HepG2 (cell line): ENCODE measurements around the gene LSM12. TPM values are rescaled to one million over a fixed set of nuclear protein-coding genes. Genes with fewer than 3 reads are reported as not detected.

ENCODE experiments used
- ATAC-seq: fragments of 200-7000 bp; cut with Tn5 transposase; 3 replicates; pipeline ENCODE4 v1.9.1; 2020; ENCODE audit warnings: mild to moderate bottlenecking, moderate library complexity
- BruUV-seq: library from RNA; stranded (reverse); fragments of 400-500 nt; replicated peaks from 2 replicates; lab custom pipeline; 2021; lab: Mats Ljungman, UMichigan
- CTCF ChIA-PET: fragments of 300-600 bp; formaldehyde crosslinking; extraction: SDS; loops from one replicate; lab custom pipeline; 2021; ENCODE audit warnings: low total read pairs, inconsistent platforms, low intra/inter-chr PET ratio; lab: Yijun Ruan, JAX
- POLR2A ChIA-PET: fragments of 350-600 bp; sonication (Branson Sonifier 250); formaldehyde crosslinking; loops from one replicate; lab custom pipeline; 2020; ENCODE audit warnings: antibody characterized with exemption, inconsistent platforms; lab: Yijun Ruan, JAX
- DNase-seq: peaks from one replicate; pipeline ENCODE4 v3.0.0-alpha.2; 2015; ENCODE audit warnings: low spot score
- FAIRE-seq: peaks from 3 replicates; lab custom pipeline; 2011; peaks lifted over from hg19 to GRCh38; lab: Jason Lieb, UNC
- H2AFZ ChIP-seq: one replicate; pipeline ENCODE4 v1.6.1; 2011; ENCODE audit warnings: low read length, inconsistent platforms
- H3K27ac ChIP-seq: fragments of 300-600 bp; 3 replicates; pipeline ENCODE4 v1.8.0; 2011; ENCODE audit warnings: mixed run types, mild to moderate bottlenecking, mixed read lengths, low read length, inconsistent platforms; ENCODE audit not compliant: insufficient read depth; ENCODE audit errors: extremely low read length
- H3K27me3 ChIP-seq, 2 experiments: fragments of 200-600 bp in 1 of 2; 2 replicates in 1 of 2; 3 replicates in 1 of 2; pipeline versions ENCODE4 v1.6.0 to v1.8.0; 2011; ENCODE audit warnings: low read length in 2 of 2, mild to moderate bottlenecking in 2 of 2, moderate library complexity in 2 of 2, inconsistent platforms in 1 of 2; ENCODE audit not compliant: insufficient read depth in 2 of 2, control insufficient read depth in 1 of 2
- H3K36me3 ChIP-seq, 2 experiments: fragments of 200-600 bp in 1 of 2; replicated peaks in 1 of 2; 2 replicates in 1 of 2; 3 replicates in 1 of 2; pipeline versions ENCODE4 v1.5.1 to v1.8.0; 2011; ENCODE audit warnings: low read length in 2 of 2, inconsistent platforms in 1 of 2; ENCODE audit not compliant: insufficient read depth in 2 of 2, control insufficient read depth in 1 of 2
- H3K4me1 ChIP-seq: 2 replicates; pipeline ENCODE4 v1.5.1; 2012; ENCODE audit warnings: low read length, inconsistent platforms; ENCODE audit not compliant: insufficient read depth
- H3K4me2 ChIP-seq: 2 replicates; pipeline ENCODE4 v1.6.0; 2011; ENCODE audit warnings: low read depth, low read length, inconsistent platforms
- H3K4me3 ChIP-seq, 3 experiments: fragments of 200-600 bp in 1 of 3; sonication (generic), shearing (Covaris generic) in 1 of 3; replicated peaks in 1 of 3; 2 replicates each; pipeline ENCODE4 v1.5.1; 2011 to 2016; ENCODE audit warnings: low read length in 3 of 3, inconsistent platforms in 2 of 3, low read depth in 2 of 3, mild to moderate bottlenecking in 2 of 3, control low read depth in 1 of 3, mixed read lengths in 1 of 3; ENCODE audit not compliant: insufficient read depth in 1 of 3
- H3K79me2 ChIP-seq: one replicate; pipeline ENCODE4 v1.6.1; 2011; ENCODE audit warnings: low read length, inconsistent platforms; ENCODE audit not compliant: insufficient read depth
- H3K9ac ChIP-seq: 2 replicates; pipeline ENCODE4 v1.6.0; 2011; ENCODE audit warnings: mild to moderate bottlenecking, low read depth, low read length, inconsistent platforms; ENCODE audit not compliant: insufficient read depth
- H3K9me3 ChIP-seq: 2 replicates; pipeline ENCODE4 v1.5.1; 2012; ENCODE audit warnings: mild to moderate bottlenecking, low read length
- H4K20me1 ChIP-seq: 2 replicates; pipeline ENCODE4 v1.6.0; 2011; ENCODE audit warnings: inconsistent platforms, mild to moderate bottlenecking, low read length, moderate library complexity; ENCODE audit not compliant: insufficient read depth
- ASH2L ChIP-seq: fragments of 300-600, 200-600 bp; sonication (generic); IDR thresholded peaks from 2 replicates; pipeline ENCODE4 v1.7.0; 2017; ENCODE audit warnings: low read depth, mild to moderate bottlenecking, moderate library complexity, mixed read lengths, low read length; ENCODE audit not compliant: insufficient read length
- CENPX ChIP-seq: sonication (generic); formaldehyde crosslinking; IDR thresholded peaks from 2 replicates; pipeline ENCODE4 v1.9.0; 2021; ENCODE audit warnings: mild to moderate bottlenecking, missing genetic modification reagents, moderate library complexity
- HMGA1 ChIP-seq: sonication (generic); formaldehyde crosslinking; conservative IDR thresholded peaks from 2 replicates; pipeline ENCODE4 v1.4.0; 2020; ENCODE audit warnings: missing genetic modification reagents
- HOXA9 ChIP-seq: sonication (generic); formaldehyde crosslinking; IDR thresholded peaks from 2 replicates; pipeline ENCODE4 v1.8.1; 2022; ENCODE audit warnings: missing genetic modification reagents, mild to moderate bottlenecking, moderate library complexity, borderline replicate concordance
- YEATS2 ChIP-seq: sonication (generic); formaldehyde crosslinking; IDR thresholded peaks from 2 replicates; pipeline ENCODE4 v1.4.0; 2020; ENCODE audit warnings: missing genetic modification reagents, borderline replicate concordance
- ZFX ChIP-seq: sonication (generic); formaldehyde crosslinking; IDR thresholded peaks from 2 replicates; pipeline ENCODE4 v1.4.0; 2020; ENCODE audit warnings: mild to moderate bottlenecking, low read depth, missing genetic modification reagents, moderate library complexity
- ZNF256 ChIP-seq: sonication (generic); formaldehyde crosslinking; conservative IDR thresholded peaks from 2 replicates; pipeline ENCODE4 v1.4.0; 2020; ENCODE audit warnings: missing genetic modification reagents
- ZNF326 ChIP-seq: sonication (generic); formaldehyde crosslinking; IDR thresholded peaks from 2 replicates; pipeline ENCODE4 v1.4.0; 2020; ENCODE audit warnings: missing genetic modification reagents, borderline replicate concordance
- WGBS: methylation state at CpG from one replicate; pipeline ENCODE4 v1.1.6; 2017; ENCODE audit warnings: low lambda C conversion rate; 5-methylcytosine and 5-hydroxymethylcytosine counted together
- in situ Hi-C: cut with HindIII; loops from 2 replicates; pipeline ENCODE4 v1.10.0; 2017; ENCODE audit warnings: low pct_unique_long_range_greater_than_20kb; ENCODE audit not compliant: extremely low pct_ligation_motif_present
- intact Hi-C: fragments of 100-400 bp; cut with micrococcal nuclease; formaldehyde crosslinking; loops from one replicate; pipeline ENCODE4 v1.10.0; 2022; ENCODE audit not compliant: unreplicated experiment
- polyA plus RNA-seq, 8 experiments: library from polyadenylated mRNA; depleted of rRNA in 3 of 8; stranded (reverse) in 7 of 8; unstranded in 1 of 8; fragments of >200 nt; fragmentation: Illumina TruSeq in 4 of 8; extraction: Trizol in 4 of 8; gene quantifications; 2 replicates each; pipeline versions ENCODE4 v1.2.1 to v1.2.3, GENCODE V29; 2011 to 2016; ENCODE audit warnings: low read depth in 4 of 8, missing spikeins in 1 of 8, mixed read lengths in 1 of 8; ENCODE audit not compliant: insufficient read depth in 1 of 8
- total RNA-seq, 5 experiments: library from RNA; depleted of rRNA; stranded (reverse); fragments of >200 nt; fragmentation: Illumina TruSeq; extraction: Trizol; gene quantifications; 2 replicates each; pipeline ENCODE4 v1.2.3, GENCODE V29; 2016; ENCODE audit warnings: low read depth in 1 of 5
- TF ChIP-seq, protein P1 (sequence below): sonication (generic); formaldehyde crosslinking; IDR thresholded peaks from 2 replicates; pipeline ENCODE4 v1.4.0; 2020; ENCODE audit warnings: missing genetic modification reagents
- TF ChIP-seq, protein P2 (sequence below): IDR thresholded peaks from 2 replicates; pipeline ENCODE4 v1.6.1; 2016
- TF ChIP-seq, protein P3 (sequence below): sonication (generic); formaldehyde crosslinking; IDR thresholded peaks from 2 replicates; pipeline ENCODE4 v1.5.0; 2020; ENCODE audit warnings: mild to moderate bottlenecking, missing genetic modification reagents, borderline replicate concordance
- TF ChIP-seq, protein P4 (sequence below): sonication (generic); formaldehyde crosslinking; IDR thresholded peaks from 2 replicates; pipeline ENCODE4 v1.4.0; 2020; ENCODE audit warnings: mild to moderate bottlenecking, missing genetic modification reagents

LSM12 gene
- total and polyA plus RNA-seq, 2 of the 13 experiments (the other 11 are each of a cell fraction or from before 2014, with no cell fraction given): 52.8 to 55.7 TPM

DNA sequence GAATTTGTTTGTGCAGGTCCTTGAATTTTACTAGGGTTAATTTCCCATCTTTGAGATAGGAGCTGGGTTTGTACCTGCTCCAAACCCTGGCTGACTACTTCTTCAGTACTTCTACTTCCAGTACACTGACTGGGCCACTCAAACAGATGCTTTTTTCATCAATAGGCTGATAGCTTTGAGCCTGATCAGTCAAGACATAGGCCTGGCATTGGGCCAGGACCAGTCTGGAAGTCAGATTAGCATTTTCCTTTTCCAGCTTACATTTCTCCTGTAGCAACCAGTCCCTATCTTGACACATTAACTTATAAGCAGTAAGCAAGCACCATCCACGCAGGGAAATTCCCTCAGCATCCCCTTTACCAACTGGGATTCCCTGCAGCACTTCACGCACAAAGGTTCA is 44.2 kb downstream of the LSM12 start:
- FAIRE-seq (no peak), DNase-seq (no peak), ATAC-seq (no peak)
- Histone ChIP-seq H3K36me3 (peaks cover 5 to 11% of the 10 kb centered on the region in 2 experiments; a peak in 3 of 5 replicates), H3K9ac (no peak overlapping the region), H3K4me2 (no peak overlapping the region), H4K20me1 (no peaks in the 10 kb centered on the region), H3K9me3 (no peaks in the 10 kb centered on the region), H3K4me1 (no peaks in the 10 kb centered on the region), H2AFZ (no peak overlapping the region), H3K27ac (no peak overlapping the region), H3K27me3 (no peaks in the 10 kb centered on the region), H3K79me2 (no peaks in the 10 kb centered on the region), H3K4me3 (no peak overlapping the region)
- 100% methylated on average over 2 of the region's 2 CpGs for WGBS
- intact Hi-C loops (no loop called here), in situ Hi-C loops (no loop called here)
- BruUV-seq: no TSS peak
- TF ChIP-seq ZNF256 (CRISPR knock-in tag) (no peak), HOXA9 (no peak), ZFX (CRISPR knock-in tag) (no peak), CENPX (no peak), YEATS2 (CRISPR knock-in tag) (no peak), ZNF326 (CRISPR knock-in tag) (no peak), ASH2L (no peak), HMGA1 (CRISPR knock-in tag) (no peak)
- TF ChIP-seq, protein P1, sequence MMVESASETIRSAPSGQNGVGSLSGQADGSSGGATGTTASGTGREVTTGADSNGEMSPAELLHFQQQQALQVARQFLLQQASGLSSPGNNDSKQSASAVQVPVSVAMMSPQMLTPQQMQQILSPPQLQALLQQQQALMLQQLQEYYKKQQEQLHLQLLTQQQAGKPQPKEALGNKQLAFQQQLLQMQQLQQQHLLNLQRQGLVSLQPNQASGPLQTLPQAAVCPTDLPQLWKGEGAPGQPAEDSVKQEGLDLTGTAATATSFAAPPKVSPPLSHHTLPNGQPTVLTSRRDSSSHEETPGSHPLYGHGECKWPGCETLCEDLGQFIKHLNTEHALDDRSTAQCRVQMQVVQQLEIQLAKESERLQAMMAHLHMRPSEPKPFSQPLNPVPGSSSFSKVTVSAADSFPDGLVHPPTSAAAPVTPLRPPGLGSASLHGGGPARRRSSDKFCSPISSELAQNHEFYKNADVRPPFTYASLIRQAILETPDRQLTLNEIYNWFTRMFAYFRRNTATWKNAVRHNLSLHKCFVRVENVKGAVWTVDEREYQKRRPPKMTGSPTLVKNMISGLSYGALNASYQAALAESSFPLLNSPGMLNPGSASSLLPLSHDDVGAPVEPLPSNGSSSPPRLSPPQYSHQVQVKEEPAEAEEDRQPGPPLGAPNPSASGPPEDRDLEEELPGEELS (CRISPR knock-in tag): no peak
- TF ChIP-seq, protein P2, sequence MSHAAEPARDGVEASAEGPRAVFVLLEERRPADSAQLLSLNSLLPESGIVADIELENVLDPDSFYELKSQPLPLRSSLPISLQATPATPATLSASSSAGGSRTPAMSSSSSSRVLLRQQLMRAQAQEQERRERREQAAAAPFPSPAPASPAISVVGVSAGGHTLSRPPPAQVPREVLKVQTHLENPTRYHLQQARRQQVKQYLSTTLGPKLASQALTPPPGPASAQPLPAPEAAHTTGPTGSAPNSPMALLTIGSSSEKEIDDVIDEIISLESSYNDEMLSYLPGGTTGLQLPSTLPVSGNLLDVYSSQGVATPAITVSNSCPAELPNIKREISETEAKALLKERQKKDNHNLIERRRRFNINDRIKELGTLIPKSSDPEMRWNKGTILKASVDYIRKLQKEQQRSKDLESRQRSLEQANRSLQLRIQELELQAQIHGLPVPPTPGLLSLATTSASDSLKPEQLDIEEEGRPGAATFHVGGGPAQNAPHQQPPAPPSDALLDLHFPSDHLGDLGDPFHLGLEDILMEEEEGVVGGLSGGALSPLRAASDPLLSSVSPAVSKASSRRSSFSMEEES (CRISPR knock-in tag): no peak
- TF ChIP-seq, protein P3, sequence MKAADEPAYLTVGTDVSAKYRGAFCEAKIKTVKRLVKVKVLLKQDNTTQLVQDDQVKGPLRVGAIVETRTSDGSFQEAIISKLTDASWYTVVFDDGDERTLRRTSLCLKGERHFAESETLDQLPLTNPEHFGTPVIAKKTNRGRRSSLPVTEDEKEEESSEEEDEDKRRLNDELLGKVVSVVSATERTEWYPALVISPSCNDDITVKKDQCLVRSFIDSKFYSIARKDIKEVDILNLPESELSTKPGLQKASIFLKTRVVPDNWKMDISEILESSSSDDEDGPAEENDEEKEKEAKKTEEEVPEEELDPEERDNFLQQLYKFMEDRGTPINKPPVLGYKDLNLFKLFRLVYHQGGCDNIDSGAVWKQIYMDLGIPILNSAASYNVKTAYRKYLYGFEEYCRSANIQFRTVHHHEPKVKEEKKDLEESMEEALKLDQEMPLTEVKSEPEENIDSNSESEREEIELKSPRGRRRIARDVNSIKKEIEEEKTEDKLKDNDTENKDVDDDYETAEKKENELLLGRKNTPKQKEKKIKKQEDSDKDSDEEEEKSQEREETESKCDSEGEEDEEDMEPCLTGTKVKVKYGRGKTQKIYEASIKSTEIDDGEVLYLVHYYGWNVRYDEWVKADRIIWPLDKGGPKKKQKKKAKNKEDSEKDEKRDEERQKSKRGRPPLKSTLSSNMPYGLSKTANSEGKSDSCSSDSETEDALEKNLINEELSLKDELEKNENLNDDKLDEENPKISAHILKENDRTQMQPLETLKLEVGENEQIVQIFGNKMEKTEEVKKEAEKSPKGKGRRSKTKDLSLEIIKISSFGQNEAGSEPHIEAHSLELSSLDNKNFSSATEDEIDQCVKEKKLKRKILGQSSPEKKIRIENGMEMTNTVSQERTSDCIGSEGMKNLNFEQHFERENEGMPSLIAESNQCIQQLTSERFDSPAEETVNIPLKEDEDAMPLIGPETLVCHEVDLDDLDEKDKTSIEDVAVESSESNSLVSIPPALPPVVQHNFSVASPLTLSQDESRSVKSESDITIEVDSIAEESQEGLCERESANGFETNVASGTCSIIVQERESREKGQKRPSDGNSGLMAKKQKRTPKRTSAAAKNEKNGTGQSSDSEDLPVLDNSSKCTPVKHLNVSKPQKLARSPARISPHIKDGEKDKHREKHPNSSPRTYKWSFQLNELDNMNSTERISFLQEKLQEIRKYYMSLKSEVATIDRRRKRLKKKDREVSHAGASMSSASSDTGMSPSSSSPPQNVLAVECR (CRISPR knock-in tag): no peak
- TF ChIP-seq, protein P4, sequence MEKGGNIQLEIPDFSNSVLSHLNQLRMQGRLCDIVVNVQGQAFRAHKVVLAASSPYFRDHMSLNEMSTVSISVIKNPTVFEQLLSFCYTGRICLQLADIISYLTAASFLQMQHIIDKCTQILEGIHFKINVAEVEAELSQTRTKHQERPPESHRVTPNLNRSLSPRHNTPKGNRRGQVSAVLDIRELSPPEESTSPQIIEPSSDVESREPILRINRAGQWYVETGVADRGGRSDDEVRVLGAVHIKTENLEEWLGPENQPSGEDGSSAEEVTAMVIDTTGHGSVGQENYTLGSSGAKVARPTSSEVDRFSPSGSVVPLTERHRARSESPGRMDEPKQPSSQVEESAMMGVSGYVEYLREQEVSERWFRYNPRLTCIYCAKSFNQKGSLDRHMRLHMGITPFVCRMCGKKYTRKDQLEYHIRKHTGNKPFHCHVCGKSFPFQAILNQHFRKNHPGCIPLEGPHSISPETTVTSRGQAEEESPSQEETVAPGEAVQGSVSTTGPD (CRISPR knock-in tag): no peak
- CTCF ChIA-PET: no interaction called here
- POLR2A ChIA-PET: no interaction called here
